Measurements from ENCODE around the gene TMED9. TPM values are rescaled to one million over a fixed set of nuclear protein-coding genes. Genes with fewer than 3 reads are reported as not detected.
"Not testable (repeated sequence)": the region's sequence is repeated elsewhere in the genome, so short reads cannot be mapped to it uniquely, and the experiment has no call there.

TMED9 gene
- total RNA-seq, 4 donors from 2014 or later, result 86.9 to 162 (median 115) TPM

DNA sequence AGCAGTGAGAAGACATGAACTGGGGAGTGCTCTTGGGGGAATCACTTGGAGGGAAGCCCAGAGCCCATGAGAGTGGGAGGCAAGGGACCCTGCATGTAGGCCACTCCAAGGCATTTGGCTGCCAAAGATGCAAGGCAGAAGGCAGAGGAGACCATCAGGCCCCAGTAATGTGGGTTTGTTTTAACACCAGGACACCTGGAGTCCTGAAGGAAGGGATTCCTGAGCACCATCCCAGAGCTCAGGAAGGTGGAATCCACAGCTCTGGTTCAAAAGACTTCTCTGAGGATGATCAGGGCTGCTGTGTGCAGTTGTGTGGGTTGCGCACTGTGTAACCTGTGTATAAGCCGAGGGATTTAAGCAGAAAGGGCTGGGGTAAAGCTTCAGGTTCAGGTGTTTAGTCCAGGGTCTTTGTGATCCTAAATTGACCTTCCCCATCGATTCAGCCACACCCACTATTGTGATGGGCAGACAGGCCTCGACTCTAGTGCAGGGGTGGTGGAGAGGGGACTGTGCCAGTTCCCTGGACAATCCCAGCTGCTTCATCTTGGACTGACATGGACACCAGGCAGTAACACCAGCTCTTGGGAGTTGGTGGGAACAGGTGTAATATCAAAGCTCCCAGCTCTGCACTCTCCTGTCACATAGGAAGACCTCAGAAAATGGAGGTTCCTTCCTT lies 18.9 kb downstream of the TMED9 start:
- H3K9me3 ChIP-seq, result no peaks in the 10 kb centered on the region
- WGBS, 2 donors, result 79 to 92% methylated on average over 3 to 4 of the region's 4 CpGs
- no peak overlapping the region for H3K4me3 ChIP-seq (replicated peaks in 1 of 3)
- H3K4me1 ChIP-seq, result peaks cover 0 to 8% of the 10 kb centered on the region in 2 donors
- H3K27ac ChIP-seq, result no peak overlapping the region
- intact Hi-C loops (cut with DNase I), result no loop called here
- no peaks in the 10 kb centered on the region for H3K36me3 ChIP-seq
- TF ChIP-seq, protein P1, sequence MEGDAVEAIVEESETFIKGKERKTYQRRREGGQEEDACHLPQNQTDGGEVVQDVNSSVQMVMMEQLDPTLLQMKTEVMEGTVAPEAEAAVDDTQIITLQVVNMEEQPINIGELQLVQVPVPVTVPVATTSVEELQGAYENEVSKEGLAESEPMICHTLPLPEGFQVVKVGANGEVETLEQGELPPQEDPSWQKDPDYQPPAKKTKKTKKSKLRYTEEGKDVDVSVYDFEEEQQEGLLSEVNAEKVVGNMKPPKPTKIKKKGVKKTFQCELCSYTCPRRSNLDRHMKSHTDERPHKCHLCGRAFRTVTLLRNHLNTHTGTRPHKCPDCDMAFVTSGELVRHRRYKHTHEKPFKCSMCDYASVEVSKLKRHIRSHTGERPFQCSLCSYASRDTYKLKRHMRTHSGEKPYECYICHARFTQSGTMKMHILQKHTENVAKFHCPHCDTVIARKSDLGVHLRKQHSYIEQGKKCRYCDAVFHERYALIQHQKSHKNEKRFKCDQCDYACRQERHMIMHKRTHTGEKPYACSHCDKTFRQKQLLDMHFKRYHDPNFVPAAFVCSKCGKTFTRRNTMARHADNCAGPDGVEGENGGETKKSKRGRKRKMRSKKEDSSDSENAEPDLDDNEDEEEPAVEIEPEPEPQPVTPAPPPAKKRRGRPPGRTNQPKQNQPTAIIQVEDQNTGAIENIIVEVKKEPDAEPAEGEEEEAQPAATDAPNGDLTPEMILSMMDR (IDR thresholded peaks at IDR 0.05), result no peak
- no peak for TF ChIP-seq POLR2A (IDR thresholded peaks at IDR 0.05)
- DNase-seq, result no peak
- no peaks in the 10 kb centered on the region for H3K27me3 ChIP-seq

DNA sequence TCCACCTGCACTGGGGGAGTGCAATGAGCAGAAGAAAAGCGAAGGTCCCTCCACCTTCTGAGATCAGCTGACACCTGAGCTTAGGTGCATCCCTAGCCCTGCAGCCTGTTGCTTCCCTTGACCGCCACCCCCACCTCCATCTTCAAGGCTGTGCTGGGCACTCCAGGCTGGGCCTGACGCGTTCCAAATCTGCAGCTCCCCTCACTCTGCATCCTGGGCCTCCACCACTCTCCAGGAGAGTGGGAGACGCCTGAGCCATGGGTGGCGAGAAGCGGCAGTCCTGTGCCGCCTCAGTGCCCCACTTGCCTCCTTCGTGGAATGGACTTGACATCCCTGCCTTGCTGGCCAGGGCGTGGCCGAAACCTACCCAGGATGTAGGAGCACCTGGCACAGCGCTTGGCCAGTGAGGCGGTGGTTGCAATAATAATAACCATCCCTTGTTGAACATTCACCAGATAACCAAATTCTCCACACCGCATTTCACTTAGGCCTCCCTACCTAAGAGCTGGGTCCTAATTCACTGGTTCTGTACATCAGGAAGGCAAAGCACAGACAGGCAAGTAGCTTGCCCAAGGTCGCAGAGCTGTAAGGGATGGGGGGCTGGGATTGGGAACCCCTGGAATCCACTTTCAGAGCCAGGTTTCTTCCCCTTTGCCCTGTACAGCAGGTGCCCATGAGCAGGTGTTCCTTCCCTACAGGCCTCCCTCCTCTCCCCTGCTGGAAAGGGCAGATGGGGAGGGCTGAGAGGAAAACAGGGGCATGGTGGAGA lies 19.6 kb downstream of the TMED9 start:
- H3K9me3 ChIP-seq, result no peaks in the 10 kb centered on the region
- TF ChIP-seq, protein P1 (IDR thresholded peaks at IDR 0.05), result no peak
- TF ChIP-seq POLR2A (IDR thresholded peaks at IDR 0.05), result no peak
- no peak overlapping the region for H3K27ac ChIP-seq
- peaks cover 0 to 8% of the 10 kb centered on the region in 2 donors for H3K4me1 ChIP-seq
- intact Hi-C loops (cut with DNase I), result no loop called here
- H3K27me3 ChIP-seq, result no peaks in the 10 kb centered on the region
- no peak for DNase-seq
- 94 to 99% methylated on average over 8 to 14 of the region's 15 CpGs for WGBS, 2 donors
- H3K36me3 ChIP-seq, result no peaks in the 10 kb centered on the region
- no peak overlapping the region for H3K4me3 ChIP-seq (replicated peaks in 1 of 3)

GRCh38 chr5:177612215-177612673 lies 20.2 kb downstream of the TMED9 start:
- no peak overlapping the region for H3K27ac ChIP-seq
- no peak for DNase-seq
- no peak overlapping the region for H3K4me3 ChIP-seq (replicated peaks in 1 of 3)
- WGBS, 2 donors, result 75 to 79% methylated on average over 6 of the region's 6 CpGs
- H3K36me3 ChIP-seq, result no peaks in the 10 kb centered on the region
- intact Hi-C loops (cut with DNase I), result no loop called here
- H3K27me3 ChIP-seq, result no peaks in the 10 kb centered on the region
- H3K4me1 ChIP-seq, result peaks cover 0 to 6% of the 10 kb centered on the region in 2 donors
- no peaks in the 10 kb centered on the region for H3K9me3 ChIP-seq
- TF ChIP-seq POLR2A (IDR thresholded peaks at IDR 0.05), result no peak

DNA sequence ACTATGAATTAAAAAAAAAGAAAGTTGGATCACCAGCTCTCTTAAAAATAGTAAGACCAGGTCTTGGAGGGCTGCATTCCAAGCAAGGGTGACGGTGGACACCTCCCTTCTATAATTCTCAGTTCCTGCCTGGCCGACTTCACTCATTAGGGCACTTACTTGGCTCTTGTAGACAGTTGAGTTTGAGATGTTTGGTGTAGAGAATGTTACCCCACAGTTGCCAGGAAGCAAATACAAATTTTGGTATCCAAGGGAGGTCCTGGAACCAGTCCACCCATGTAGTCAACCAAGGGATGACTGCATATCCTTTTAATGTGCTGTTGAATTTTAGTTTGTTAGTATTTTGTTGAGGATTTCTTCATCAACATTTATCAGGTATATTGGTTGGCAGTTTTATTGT lies 28.6 kb downstream of the TMED9 start:
- no peaks in the 10 kb centered on the region for H3K4me1 ChIP-seq
- no peaks in the 10 kb centered on the region for H3K27me3 ChIP-seq
- no peak for DNase-seq
- H3K27ac ChIP-seq, result no peak overlapping the region
- no peak overlapping the region for H3K4me3 ChIP-seq (replicated peaks in 1 of 3)
- peaks cover 0 to 13% of the 10 kb centered on the region in 2 donors for H3K36me3 ChIP-seq
- TF ChIP-seq, protein P1 (IDR thresholded peaks at IDR 0.05), result no peak
- no peak for TF ChIP-seq POLR2A (IDR thresholded peaks at IDR 0.05)
- intact Hi-C loops (cut with DNase I), result no loop called here
- H3K9me3 ChIP-seq, result no peaks in the 10 kb centered on the region
- 60 to 65% methylated on average over 2 of the region's 2 CpGs for WGBS, 2 donors

GRCh38 chr5:177624172-177624571 lies 32.2 kb downstream of the TMED9 start:
- WGBS, 2 donors, result 97% methylated on average over 10 of the region's 10 CpGs
- DNase-seq; H3K4me3 ChIP-seq (replicated peaks in 1 of 3); H3K4me1 ChIP-seq; H3K27ac ChIP-seq; H3K36me3 ChIP-seq; H3K27me3 ChIP-seq; H3K9me3 ChIP-seq; intact Hi-C loops (cut with DNase I): not testable (repeated sequence)

- intact Hi-C loops (cut with DNase I); H3K9me3 ChIP-seq; H3K27ac ChIP-seq; H3K36me3 ChIP-seq; DNase-seq; H3K4me3 ChIP-seq (replicated peaks in 1 of 3); H3K27me3 ChIP-seq; H3K4me1 ChIP-seq: not testable (repeated sequence)
Measured at GRCh38 chr5:177630186-177630585, 38.2 kb downstream of the TMED9 start.

DNA sequence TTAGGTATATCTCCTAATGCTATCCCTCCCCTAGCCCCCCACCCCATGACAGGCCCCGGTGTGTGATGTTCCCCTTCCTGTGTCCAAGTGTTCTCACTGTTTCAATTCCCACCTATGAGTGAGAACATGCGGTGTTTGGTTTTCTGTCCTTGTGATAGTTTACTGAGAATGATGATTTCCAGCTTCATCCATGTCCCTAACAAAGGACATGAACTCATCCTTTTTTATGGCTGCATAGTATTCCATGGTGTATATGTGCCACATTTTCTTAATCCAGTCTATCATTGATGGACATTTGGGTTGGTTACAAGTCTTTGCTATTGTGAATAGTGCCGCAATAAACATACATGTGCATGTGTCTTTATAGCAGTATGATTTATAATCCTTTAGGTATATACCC lies 42.9 kb downstream of the TMED9 start:
- intact Hi-C loops (cut with DNase I); DNase-seq; H3K4me3 ChIP-seq (replicated peaks in 1 of 3); H3K9me3 ChIP-seq; H3K27ac ChIP-seq; H3K27me3 ChIP-seq; H3K4me1 ChIP-seq; H3K36me3 ChIP-seq: not testable (repeated sequence)
- WGBS, 2 donors, result 98 to 99% methylated on average over 3 of the region's 3 CpGs

GRCh38 chr5:177645462-177645861 lies 53.5 kb downstream of the TMED9 start:
- intact Hi-C loops (cut with DNase I); H3K4me1 ChIP-seq; DNase-seq; H3K27ac ChIP-seq; H3K36me3 ChIP-seq; H3K4me3 ChIP-seq (replicated peaks in 1 of 3); H3K9me3 ChIP-seq; H3K27me3 ChIP-seq: not testable (repeated sequence)
- 78% methylated on average over 1 of the region's 1 CpG; no CpG with 5 or more reads in 1 of the 2 donors for WGBS, 2 donors

All from thyroid gland (tissue), 4 donors.